HG03565 (cell line): ENCODE measurements around the gene DDX60.
"Not testable (repeated sequence)": the region's sequence is repeated elsewhere in the genome, so short reads cannot be mapped to it uniquely, and the experiment has no call there.

ENCODE experiments used
- ATAC-seq: cut with Tn5 transposase; IDR thresholded peaks from one replicate; pipeline ENCODE4 v1.9.1; 2021; ENCODE audit warnings: mild to moderate bottlenecking, moderate library complexity; ENCODE audit not compliant: unreplicated experiment

DDX60 gene

DNA sequence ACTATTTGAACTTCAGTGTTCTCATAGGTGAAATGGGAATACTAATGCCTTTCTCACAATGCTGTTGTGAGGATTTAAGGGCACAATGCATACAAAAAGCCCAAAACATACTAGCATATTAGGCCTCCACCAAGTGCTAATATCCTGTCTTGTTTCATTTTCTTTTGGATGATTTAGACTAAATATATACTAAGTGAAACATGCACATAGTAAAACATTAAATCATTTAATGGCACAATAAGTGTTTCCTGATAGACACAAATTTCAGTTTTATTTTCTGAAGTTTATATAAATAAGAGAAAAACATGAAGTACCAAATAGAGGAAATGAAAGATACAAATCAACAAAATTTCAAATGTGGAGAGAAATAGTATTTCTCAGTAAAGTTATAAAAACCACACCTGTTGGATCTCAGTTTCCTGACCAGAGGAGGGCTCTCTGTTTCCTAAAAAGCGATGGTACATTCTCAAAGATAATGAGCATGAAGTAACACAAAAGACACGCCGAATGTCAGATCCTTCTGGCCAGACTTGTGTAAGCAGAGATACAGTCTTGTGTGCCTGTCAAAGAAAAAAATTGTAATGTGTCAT, 25.1 kb downstream of the DDX60 start:
- no peak for ATAC-seq

DNA sequence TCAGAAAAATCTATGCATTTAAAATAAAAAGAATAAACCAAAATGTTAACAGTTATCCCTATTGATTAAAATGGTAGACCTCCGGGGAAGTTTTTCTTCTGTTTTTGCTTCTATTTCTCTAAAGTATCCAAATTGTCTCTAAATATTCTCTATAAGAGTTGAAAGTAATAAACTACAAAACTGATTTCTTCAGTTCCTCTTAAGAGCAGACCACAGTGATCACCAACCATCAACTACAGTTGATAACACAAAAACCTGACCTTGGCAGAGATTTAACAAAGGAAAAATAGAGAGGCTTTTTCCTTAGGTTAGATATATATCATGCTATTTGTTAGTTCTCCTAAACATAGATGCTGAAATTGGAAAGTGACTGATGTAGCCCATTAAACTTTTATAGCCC, 27.3 kb downstream of the DDX60 start:
- no peak for ATAC-seq

DNA sequence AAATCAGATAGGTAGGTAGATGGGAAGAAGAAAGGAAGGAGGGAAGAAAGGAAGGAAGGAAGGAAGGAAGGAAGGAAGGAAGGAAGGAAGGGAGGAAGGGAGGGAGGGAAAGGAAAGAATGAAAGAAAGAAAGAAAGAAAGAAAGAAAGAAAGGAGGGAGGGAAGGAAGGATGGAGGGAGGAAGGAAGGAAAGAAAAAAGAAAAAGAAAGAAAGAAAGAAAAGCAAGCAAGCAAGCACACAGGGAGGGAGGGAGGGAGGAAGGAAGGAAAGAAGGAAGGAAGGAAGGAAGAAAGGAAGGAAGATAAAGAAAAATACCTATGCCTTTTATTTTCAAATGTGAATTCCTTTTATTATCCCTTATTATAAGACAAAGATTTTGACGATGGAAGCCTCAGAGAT, 32.7 kb downstream of the DDX60 start:
- not testable (repeated sequence) for ATAC-seq

DNA sequence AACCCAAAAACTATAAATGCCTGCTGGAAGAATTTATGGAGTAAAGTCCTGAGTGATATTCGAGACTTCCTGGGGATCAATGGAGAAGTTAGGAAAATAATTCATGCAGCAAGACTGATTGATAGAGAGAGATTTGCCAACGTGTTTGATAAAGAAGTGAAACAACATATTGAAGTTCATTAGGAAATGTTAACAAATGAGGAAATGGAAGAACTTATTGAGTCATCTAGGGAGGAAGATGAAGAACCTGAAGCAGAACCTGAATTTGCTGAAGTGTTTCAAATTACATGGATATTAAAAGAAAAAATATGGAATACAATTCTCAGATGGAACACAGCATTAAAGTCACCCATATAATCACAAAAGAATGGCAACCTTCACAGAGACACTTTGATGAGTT, 39.0 kb downstream of the DDX60 start:
- no peak for ATAC-seq

DNA sequence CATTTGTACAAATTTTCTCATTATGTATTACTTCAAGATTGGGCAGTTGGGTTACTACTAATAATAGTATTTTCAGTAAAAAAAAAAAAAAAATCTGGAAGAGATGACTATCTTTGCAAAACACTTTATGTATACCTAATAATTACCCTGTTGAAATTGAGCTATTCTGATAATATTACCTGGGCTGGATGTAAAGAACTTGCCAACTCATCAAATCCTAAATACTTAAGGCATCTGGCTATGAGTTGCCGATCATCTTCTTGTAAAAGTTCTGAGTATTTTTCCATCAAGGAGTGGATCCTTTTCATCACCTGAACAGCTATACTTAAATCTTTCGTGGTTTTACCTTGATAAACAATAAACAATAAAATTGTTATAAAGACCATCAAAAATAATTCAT, 42.7 kb downstream of the DDX60 start:
- no peak for ATAC-seq

DNA sequence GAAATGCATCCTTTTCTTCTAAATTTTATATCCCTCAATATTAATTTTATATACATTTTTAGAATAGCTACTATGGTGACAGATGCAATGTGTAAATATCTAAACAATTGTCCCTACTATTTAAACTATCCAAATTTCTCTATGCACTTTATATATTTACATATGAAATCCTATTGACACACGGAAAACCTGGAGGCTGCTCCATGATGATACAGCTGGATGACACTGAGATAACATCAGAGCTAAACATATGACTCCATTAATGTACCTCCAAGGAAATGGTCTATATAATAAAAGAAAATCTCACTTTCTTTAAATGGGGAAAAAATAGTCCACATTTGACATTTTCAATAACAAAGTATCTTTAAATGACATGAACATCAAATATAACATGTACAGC, 43.7 kb downstream of the DDX60 start:
- no peak for ATAC-seq

DNA sequence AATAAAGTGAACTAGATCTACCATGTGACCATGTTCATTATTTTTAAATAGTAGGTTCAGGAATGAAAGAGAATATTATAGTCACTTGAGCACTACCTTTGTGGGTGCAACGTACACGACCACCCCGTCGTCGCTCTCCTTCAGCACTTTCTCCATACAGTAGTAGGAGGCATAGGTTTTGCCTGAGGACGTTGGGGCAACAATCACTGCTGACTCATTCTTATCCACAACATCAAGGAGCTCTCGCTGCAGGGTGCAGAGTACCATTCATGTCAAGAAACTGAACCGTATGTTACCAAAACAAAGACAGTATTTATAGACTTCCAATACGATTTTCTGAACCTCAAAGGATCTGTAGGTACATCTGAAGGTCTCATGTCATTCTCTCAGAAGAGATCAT, 44.7 kb downstream of the DDX60 start:
- no peak for ATAC-seq

DNA sequence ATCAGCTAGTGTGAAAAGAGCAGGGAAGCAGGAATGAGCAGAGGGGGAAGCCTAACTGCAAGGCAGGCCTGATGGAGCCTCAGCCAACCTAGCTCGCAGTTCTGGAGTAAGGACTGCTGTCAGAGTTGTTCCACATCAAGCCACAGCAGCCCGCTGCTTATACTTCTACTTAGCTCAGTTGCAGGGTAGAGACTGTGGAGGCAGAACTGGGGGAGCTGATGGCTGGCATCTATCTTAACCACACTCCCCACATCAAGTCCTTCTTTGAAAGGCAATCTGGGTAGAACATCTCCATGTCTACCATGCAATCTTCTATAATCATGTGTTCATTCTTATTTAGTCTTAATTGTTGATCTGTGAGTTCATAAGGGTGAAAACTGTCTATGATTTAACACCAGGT, 46.1 kb downstream of the DDX60 start:
- no peak for ATAC-seq

DNA sequence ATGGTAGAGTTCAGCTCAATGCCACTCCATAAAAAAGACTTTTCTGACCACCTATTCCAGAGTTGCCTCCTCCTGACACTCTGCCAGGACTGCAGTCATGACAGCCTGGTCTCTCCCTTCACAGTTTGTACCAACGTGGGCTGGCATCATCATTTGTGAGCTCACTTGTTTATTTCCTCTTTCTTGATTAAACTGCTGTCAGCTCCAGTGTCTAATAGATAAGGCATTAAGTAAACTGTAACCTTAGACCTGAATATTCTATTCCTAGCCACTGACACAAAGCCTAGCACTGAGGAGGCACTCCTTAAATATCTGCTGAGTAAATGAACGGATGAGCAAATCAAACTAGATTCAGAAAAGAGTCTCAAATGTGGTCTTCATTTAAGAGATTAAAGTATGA, 48.7 kb downstream of the DDX60 start:
- ATAC-seq, result no peak

DNA sequence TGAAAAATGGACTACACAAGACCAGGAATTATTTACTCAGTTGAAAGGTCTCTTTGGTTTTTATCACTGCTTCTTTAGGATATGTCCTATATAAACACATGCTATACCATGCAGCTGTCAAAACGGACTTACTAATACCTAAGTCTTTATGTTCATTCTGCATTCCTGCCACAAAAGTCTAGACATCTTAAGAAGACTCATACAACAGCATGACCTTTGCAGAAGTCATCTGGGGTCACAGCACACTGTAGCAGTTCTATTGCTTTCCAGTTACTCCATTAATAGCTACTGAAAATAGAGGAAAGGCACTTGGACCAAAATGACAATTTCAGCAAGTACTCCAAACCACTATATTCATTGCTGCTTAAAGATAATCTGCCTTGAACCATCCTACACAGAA, 53.2 kb downstream of the DDX60 start:
- no peak for ATAC-seq

DNA sequence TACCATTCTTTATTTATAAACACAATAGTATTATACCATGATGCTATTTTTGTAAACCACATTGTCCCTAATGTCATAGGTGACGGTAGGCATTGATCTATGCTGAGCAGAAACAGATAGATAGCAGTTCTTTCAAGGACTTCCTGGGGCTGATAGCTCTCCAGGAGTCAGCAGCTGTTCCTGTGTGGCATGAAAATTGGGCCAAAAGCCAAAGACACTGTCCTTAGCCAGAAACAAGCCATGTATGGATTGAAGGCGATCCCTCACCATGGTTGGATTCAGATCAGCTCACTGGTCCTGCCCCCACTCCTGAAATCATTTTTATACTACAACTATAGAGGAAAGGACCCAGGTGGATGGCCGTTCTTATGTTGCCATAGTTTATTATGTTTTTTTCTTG, 53.6 kb downstream of the DDX60 start:
- ATAC-seq, result no peak

DNA sequence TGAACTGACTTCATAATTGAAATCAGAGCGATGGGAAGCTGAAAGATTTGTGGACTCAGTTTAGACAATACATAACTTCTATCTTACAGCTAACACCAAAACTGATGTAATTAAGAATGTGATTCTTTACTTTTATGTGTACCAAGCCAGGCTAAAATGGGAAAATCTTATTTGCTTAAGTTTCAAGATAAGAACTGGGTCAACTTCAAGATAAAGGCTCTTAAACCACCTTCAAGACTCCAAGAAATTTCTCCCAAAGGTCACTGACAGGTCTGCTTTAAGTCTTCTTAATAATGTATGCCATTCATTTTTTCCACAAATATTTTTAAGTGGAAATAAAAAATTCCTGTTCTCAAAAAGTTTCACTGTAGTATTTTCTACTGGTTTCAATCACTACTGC, 55.5 kb downstream of the DDX60 start:
- ATAC-seq, result no peak

DNA sequence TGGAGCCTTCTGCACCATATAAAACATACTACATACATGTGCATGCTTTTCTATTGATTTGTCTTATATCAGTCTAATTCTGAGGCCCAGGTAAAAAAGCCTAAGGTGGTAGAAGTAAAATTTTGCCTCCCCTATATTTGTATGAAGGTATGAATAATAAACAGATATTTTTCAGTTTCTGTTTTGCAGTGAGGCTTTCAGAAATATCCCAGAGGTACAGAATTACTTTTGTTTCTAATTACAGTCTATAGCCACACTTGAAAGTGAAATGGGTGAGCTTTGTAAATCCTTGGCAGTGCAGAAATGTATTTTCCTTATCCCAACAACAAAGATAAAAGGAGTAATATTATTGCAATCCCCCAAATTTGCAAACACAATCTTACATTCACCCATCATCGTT, 59.5 kb downstream of the DDX60 start:
- ATAC-seq, result peak; percentile 42

DNA sequence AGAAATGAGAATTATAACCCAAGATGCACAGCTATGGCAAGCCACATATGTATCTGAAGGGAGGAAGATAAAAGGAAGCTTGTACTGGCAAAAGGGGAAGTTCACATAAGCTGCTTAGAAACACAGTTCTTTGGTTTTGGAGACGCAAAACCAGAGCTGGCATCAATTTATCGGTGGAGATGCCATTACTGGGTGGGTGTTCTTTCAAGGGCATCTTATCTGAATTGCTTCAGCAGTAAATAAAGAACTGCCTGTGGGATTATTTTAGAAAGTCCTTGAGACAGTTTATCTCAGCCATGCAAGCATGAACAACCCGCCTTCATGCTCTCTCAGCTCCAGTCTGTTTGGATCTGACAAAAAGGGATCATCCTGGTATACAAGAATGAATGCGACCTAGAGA, 60.8 kb downstream of the DDX60 start:
- ATAC-seq, result no peak

DNA sequence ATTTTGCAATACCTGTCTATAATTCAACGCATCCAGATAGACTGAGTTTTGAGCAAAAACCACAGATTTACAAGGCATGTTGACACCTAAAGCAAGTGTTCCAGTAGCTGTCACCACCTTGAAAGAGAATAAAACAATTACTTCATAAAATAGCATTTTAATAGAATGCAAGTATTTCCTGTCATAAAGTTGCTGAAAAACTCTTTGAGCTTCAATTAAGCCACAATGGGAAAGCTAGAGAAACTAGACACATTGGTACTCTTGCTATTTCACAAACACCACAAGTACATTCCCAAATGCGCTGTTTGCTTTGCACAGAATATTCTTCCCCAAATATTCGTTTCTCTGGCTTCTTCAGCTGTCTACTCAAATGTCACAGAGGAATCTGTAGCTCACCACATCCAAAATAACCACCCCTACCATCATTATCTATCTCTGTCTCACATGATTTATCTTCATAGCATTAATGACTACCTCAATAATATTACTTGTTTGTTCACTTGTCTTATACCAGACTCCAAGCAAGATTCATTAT, 70.3 kb downstream of the DDX60 start:
- no peak for ATAC-seq

DNA sequence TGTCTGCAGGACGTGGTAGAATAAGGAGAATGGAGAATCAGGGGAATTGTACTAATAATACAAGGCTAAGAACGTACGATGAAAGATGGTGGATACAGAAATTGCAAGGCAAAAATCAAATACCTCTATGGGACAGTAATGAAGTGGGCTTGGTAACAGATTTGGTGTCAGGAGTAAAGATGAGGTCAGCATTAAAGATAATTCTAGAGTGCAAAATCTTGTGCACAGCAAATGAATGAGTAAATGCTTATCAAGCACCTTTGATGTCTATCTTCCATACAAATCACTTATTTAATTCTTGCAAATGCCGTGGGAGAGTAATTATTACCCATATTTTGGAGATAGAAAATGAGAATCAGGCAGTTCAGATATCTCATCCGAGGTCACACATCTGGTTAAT, 70.9 kb downstream of the DDX60 start:
- no peak for ATAC-seq

DNA sequence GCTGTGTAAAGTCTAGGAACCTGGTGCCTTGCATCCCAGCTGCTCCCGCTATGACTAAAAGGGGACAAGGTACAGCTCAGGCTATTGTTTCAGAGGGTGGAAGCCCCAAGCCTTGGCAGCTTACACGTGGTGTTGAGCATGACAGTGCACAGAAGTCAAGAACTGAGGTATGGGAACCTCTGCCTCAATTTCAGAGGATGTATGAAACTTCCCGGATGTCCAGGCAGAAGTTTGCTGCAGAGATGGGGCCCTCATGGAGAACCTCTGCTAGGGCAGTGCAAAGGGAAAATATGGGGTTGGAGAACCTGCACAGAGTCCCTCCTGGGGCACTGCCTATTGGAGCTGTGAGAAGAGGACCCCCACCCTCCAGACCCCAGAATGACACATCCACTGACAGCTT, 76.6 kb downstream of the DDX60 start:
- no peak for ATAC-seq

DNA sequence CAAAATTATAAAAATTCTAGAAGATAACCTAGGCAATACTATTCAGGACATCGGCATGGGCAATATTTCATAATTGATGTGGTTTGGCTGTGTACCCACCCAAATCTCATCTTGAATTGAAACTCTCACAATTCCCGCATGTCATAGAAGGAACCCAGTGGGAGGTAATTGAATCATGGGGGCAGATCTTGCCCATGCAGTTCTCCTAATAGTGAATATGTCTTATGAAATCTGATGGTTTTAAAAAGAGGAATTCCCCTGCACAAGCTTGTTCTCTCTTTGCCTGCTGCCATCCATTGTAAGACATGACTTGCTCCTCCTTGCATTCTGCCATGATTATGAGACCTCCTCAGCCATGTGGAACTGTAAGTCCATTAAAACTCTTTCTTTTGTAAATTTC, 77.7 kb downstream of the DDX60 start:
- ATAC-seq, result no peak

DNA sequence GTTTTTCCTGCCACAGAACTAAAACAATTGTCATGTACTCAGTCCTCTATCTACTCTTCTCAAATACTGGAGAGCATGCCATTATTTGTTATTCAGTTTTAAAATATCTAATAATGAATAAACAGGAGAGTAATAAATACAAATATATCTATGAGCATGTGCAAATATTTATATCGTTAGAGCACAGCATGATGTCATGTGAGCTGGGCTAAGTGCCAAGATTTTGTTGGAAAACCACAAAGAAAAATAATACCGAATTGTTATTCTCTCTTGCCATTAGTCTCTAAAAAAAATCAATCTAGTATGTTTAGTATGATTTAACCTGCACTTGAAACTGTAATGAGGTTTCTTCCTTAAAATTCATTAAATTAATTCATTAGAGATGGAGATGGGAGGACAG, 97.3 kb downstream of the DDX60 start:
- no peak for ATAC-seq

DNA sequence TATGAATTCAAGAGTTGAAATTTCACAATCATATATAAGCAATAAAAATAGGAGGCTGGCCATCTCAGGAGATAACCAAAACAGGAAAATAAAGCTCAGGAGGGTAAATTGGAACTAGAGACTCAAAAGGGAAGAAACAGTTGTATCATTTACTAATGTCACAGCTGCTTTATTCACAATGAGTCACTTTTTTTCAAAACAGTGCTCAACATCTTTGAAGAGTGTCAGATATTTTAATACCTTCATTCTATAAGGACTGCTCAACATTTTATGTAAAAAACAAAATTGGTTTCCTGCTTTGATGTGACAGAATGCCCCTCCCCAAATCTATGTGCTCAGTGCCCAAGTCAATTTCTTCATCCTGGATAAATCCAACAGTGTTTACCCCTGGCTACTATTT, 97.7 kb downstream of the DDX60 start:
- ATAC-seq, result no peak

DNA sequence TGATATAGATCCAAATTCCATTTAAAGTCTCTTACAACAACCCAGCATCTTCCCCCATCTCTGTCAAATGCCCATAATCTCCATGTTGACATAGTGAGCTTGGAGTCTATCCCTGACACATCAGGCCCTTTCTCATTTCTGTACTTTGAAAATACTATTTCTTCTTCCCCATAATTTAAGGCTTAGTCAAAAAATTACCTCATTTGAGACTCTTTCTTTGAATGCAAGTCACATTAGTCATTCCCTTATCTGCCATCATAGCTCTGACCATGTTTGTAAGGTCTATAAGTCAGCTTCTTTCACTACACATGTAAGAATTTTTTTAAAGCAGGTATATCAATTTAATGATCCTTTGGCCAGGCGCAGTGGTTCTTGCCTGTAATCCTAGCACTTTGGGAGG, 99.9 kb downstream of the DDX60 start:
- ATAC-seq, result no peak

DNA sequence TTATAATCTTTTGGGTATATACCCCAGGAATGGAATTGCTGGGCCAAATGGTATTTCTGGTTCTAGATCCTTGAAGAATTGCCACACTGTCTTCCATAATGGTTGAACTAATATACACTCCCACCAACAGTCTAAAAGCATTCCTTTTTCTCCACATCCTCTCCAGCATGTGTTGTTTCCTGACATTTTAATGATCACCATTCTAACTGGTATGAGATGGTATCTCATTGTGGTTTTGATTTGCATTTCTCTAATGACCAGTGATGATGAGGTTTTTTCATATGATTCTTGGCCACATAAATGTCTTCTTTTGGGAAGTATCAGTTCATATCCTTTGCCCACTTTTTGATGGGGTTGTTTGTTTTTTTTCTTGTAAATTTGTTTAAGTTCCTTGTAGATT, 105.0 kb downstream of the DDX60 start:
- not testable (repeated sequence) for ATAC-seq

DNA sequence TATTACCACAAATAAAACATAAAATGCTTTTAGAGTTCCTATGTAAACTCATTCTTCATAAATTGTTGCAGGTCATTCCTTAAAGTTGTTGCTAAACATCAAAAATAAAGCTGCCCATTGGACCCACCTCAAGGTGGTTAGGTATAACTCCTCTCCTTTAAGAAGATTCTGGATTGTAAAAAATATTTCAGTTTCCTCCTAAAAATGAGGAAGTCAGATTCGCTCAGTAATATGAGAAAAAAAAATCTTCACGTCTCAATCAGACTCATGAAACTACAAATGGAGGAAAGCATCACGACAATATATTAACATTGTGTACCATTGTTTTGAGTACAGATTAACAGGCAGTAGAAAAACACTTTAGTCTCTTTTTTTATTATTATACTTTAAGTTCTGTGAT, 105.9 kb downstream of the DDX60 start:
- no peak for ATAC-seq
